ENCODE measurements around the gene LIMS1. TPM values are rescaled to one million over a fixed set of nuclear protein-coding genes. Genes with fewer than 3 reads are reported as not detected.

LIMS1 gene
- total and polyA plus RNA-seq, 8 donors = 11.9 to 136 (median 34.2) TPM

- Histone ChIP-seq H3K4me1 (peaks cover 46 to 88% (median 56%) of the 10 kb centered on the region in 4 donors), H3K36me3 (no peaks in the 10 kb centered on the region), H3K4me3 (no peak overlapping the region), H3K27ac (peak overlapping the region in 4 of 5 donors; percentile 2 to 70 (median 54)), H3K9me3 (no peaks in the 10 kb centered on the region), H3K27me3 (no peaks in the 10 kb centered on the region)
- DNase-seq = peak in 1 of 2 donors; percentile 71
- TF ChIP-seq POLR2A (IDR thresholded peaks at IDR 0.05) = no peak
- intact Hi-C loops (cut with DNase I; ENCODE audit: low total_unique reads) = no loop called here
- WGBS, 5 donors = 38 to 62% (median 47%) methylated on average over 5 of the region's 5 CpGs
These were observed 77.9 kb downstream of the LIMS1 start for GRCh38 chr2:108612153-108612513.

- H3K4me3 ChIP-seq = no peak overlapping the region
- intact Hi-C loops (cut with DNase I; ENCODE audit: low total_unique reads) = no loop called here
- H3K9me3 ChIP-seq = no peaks in the 10 kb centered on the region
- TF ChIP-seq EP300 (IDR thresholded peaks at IDR 0.05) (no peak), CTCF (IDR thresholded peaks at IDR 0.05) (no peak), POLR2AphosphoS5 (IDR thresholded peaks at IDR 0.05) (no peak), POLR2A (IDR thresholded peaks at IDR 0.05) (no peak)
- peak in 1 of 2 donors; percentile 52 for DNase-seq
- no peaks in the 10 kb centered on the region for H3K36me3 ChIP-seq
- peak overlapping the region; percentile 2 to 70 (median 59) for H3K27ac ChIP-seq
- WGBS, 5 donors = 30 to 53% (median 43%) methylated on average over 10 of the region's 10 CpGs
- H3K27me3 ChIP-seq = no peaks in the 10 kb centered on the region
- peaks cover 51 to 89% (median 61%) of the 10 kb centered on the region in 4 donors for H3K4me1 ChIP-seq
These were observed 78.4 kb downstream of the LIMS1 start for GRCh38 chr2:108612514-108613183.

- Histone ChIP-seq H3K4me3 (no peak overlapping the region), H3K27me3 (no peaks in the 10 kb centered on the region), H3K36me3 (no peaks in the 10 kb centered on the region), H3K4me1 (peaks cover 55 to 89% (median 69%) of the 10 kb centered on the region in 4 donors), H3K9me3 (no peaks in the 10 kb centered on the region), H3K27ac (peak overlapping the region in 4 of 5 donors; percentile 16 to 70 (median 54))
- intact Hi-C loops (cut with DNase I; ENCODE audit: low total_unique reads) = no loop called here
- DNase-seq = no peak
- no peak for TF ChIP-seq CTCF (IDR thresholded peaks at IDR 0.05)
- no peak for TF ChIP-seq POLR2A (IDR thresholded peaks at IDR 0.05)
- TF ChIP-seq EP300 (IDR thresholded peaks at IDR 0.05) = no peak
- no peak for TF ChIP-seq POLR2AphosphoS5 (IDR thresholded peaks at IDR 0.05)
- WGBS, 5 donors = 55 to 63% (median 61%) methylated on average over 9 of the region's 9 CpGs
These were observed 79.2 kb downstream of the LIMS1 start for GRCh38 chr2:108613261-108614042.

- Histone ChIP-seq H3K9me3 (no peaks in the 10 kb centered on the region), H3K4me1 (peaks cover 55 to 89% (median 71%) of the 10 kb centered on the region in 4 donors), H3K36me3 (no peaks in the 10 kb centered on the region), H3K27ac (peak overlapping the region in 3 of 5 donors; percentile 50 to 70 (median 59)), H3K4me3 (no peak overlapping the region), H3K27me3 (no peaks in the 10 kb centered on the region)
- 79 to 92% (median 85%) methylated on average over 8 of the region's 8 CpGs for WGBS, 5 donors
- intact Hi-C loops (cut with DNase I; ENCODE audit: low total_unique reads) = no loop called here
- TF ChIP-seq EP300 (IDR thresholded peaks at IDR 0.05) (no peak), POLR2A (IDR thresholded peaks at IDR 0.05) (no peak), POLR2AphosphoS5 (IDR thresholded peaks at IDR 0.05) (no peak), CTCF (IDR thresholded peaks at IDR 0.05) (no peak)
- no peak for DNase-seq
These were observed 79.8 kb downstream of the LIMS1 start for GRCh38 chr2:108614043-108614545.

All from stomach (tissue), 9 donors.